H1 (cell line): ENCODE measurements around the gene SPON2. TPM values are rescaled to one million over a fixed set of nuclear protein-coding genes. Genes with fewer than 3 reads are reported as not detected.

ENCODE experiments used
- CEBPB ChIP-seq: IDR thresholded peaks from 2 replicates; pipeline ENCODE4 v1.6.1; 2012; ENCODE audit warnings: low read depth, low read length
- CHD1 ChIP-seq: IDR thresholded peaks from 2 replicates; pipeline ENCODE4 v1.6.1; 2012; ENCODE audit warnings: low read depth, low read length, improper control_type of control experiment
- CREB1 ChIP-seq: IDR thresholded peaks from 2 replicates; pipeline ENCODE4 v1.6.1; 2012; ENCODE audit warnings: inconsistent platforms
- EP300 ChIP-seq, 2 experiments: IDR thresholded peaks; 1 replicate in 1 of 2; 2 replicates in 1 of 2; pipeline ENCODE4 v1.6.1; 2011 to 2012; ENCODE audit warnings: low read depth in 2 of 2, low read length in 2 of 2, mild to moderate bottlenecking in 2 of 2, borderline replicate concordance in 1 of 2, inconsistent platforms in 1 of 2, moderate library complexity in 1 of 2
- HDAC2 ChIP-seq, 2 experiments: fragments of 300-600 bp in 1 of 2; sonication (generic) in 1 of 2; IDR thresholded peaks; 2 replicates each; pipeline ENCODE4 v1.6.1; 2011 to 2012; ENCODE audit warnings: low read depth in 2 of 2, low read length in 2 of 2, mild to moderate bottlenecking in 2 of 2, moderate library complexity in 2 of 2, borderline replicate concordance in 1 of 2, inconsistent platforms in 1 of 2
- HDAC6 ChIP-seq: IDR thresholded peaks from one replicate; pipeline ENCODE4 v1.7.1; 2012; ENCODE audit warnings: low read depth, mild to moderate bottlenecking, inconsistent platforms, low read length, moderate library complexity
- POU5F1 ChIP-seq: IDR thresholded peaks from 2 replicates; pipeline ENCODE4 v1.6.1; 2011; ENCODE audit warnings: low read depth, mild to moderate bottlenecking, low read length, moderate library complexity
- RXRA ChIP-seq: IDR thresholded peaks from 2 replicates; pipeline ENCODE4 v1.6.1; 2011; ENCODE audit warnings: low read depth, mild to moderate bottlenecking, low read length, moderate library complexity; ENCODE audit not compliant: insufficient read depth
- SIX5 ChIP-seq: IDR thresholded peaks from 2 replicates; pipeline ENCODE4 v1.6.1; 2011; ENCODE audit warnings: mild to moderate bottlenecking, low read depth, low read length
- TAF1 ChIP-seq: IDR thresholded peaks from 2 replicates; pipeline ENCODE4 v1.6.1; 2011; ENCODE audit warnings: mild to moderate bottlenecking, low read depth, low read length
- ZNF274 ChIP-seq: IDR thresholded peaks from 2 replicates; pipeline ENCODE4 v1.7.0; 2012; ENCODE audit warnings: low read length, borderline replicate concordance; ENCODE audit errors: extremely low read depth
- polyA plus RNA-seq, 7 experiments: library from polyadenylated mRNA; depleted of rRNA in 3 of 7; stranded (reverse) in 5 of 7; unstranded in 2 of 7; fragments of >200 nt in 5 of 7; fragments of 200-250 nt in 2 of 7; gene quantifications; 1 replicate in 5 of 7; 2 replicates in 1 of 7; 4 replicates in 1 of 7; pipeline versions ENCODE4 v1.2.1 to v1.2.3, GENCODE V29; 2011 to 2013; ENCODE audit warnings: missing spikeins in 2 of 7, mixed read lengths in 2 of 7
- total RNA-seq: library from RNA; stranded (reverse); fragmentation: NEBNext Ultra II Directional; extraction: Animal tissue kit (Norgen Biotek cat#: 25700); gene quantifications from 2 replicates; pipeline ENCODE4 v1.2.1, GENCODE V29; 2021
- TF ChIP-seq, protein P1 (sequence below): fragments of 300-600 bp; sonication (generic); IDR thresholded peaks from 2 replicates; pipeline ENCODE4 v1.7.1; 2012; ENCODE audit warnings: low read length, moderate library complexity, mild to moderate bottlenecking, inconsistent platforms; ENCODE audit not compliant: insufficient replicate concordance

The SPON2 gene
- total and polyA plus RNA-seq, 2 of the 8 experiments (the other 6 are each of a cell fraction or from before 2014, with no cell fraction given): 2.8 to 3.2 TPM

DNA sequence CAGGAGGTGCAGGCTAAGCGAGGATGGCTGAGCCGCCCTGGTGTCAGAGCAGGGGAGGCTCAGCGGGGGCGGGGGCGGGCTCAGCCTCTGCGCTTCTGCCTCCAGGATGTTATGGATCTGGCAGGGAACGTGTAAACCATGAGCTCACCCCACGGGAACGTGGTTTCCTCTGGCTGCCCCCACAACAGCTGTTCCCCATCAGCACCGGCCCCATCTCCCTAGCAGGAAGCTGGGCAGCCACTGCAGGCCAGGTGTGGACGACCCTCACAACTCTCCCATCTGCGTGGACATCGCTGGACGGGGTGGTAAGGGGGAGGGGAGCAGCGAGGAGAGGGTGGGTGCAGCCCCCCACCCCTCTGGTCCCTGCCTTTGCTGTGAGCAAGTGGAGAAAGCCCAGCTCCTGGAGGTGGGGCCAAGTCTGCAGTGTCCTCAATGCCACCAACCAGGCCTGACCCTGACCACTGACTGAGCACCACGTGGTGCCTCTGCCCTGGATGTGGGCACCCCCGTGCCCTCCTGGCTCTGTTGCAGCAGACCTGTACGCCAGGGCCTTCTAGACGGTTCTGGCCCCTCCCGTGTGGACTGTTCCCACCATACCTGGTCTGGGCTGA lies 28.1 kb upstream of the SPON2 start (continued):
- TF ChIP-seq, protein P1, sequence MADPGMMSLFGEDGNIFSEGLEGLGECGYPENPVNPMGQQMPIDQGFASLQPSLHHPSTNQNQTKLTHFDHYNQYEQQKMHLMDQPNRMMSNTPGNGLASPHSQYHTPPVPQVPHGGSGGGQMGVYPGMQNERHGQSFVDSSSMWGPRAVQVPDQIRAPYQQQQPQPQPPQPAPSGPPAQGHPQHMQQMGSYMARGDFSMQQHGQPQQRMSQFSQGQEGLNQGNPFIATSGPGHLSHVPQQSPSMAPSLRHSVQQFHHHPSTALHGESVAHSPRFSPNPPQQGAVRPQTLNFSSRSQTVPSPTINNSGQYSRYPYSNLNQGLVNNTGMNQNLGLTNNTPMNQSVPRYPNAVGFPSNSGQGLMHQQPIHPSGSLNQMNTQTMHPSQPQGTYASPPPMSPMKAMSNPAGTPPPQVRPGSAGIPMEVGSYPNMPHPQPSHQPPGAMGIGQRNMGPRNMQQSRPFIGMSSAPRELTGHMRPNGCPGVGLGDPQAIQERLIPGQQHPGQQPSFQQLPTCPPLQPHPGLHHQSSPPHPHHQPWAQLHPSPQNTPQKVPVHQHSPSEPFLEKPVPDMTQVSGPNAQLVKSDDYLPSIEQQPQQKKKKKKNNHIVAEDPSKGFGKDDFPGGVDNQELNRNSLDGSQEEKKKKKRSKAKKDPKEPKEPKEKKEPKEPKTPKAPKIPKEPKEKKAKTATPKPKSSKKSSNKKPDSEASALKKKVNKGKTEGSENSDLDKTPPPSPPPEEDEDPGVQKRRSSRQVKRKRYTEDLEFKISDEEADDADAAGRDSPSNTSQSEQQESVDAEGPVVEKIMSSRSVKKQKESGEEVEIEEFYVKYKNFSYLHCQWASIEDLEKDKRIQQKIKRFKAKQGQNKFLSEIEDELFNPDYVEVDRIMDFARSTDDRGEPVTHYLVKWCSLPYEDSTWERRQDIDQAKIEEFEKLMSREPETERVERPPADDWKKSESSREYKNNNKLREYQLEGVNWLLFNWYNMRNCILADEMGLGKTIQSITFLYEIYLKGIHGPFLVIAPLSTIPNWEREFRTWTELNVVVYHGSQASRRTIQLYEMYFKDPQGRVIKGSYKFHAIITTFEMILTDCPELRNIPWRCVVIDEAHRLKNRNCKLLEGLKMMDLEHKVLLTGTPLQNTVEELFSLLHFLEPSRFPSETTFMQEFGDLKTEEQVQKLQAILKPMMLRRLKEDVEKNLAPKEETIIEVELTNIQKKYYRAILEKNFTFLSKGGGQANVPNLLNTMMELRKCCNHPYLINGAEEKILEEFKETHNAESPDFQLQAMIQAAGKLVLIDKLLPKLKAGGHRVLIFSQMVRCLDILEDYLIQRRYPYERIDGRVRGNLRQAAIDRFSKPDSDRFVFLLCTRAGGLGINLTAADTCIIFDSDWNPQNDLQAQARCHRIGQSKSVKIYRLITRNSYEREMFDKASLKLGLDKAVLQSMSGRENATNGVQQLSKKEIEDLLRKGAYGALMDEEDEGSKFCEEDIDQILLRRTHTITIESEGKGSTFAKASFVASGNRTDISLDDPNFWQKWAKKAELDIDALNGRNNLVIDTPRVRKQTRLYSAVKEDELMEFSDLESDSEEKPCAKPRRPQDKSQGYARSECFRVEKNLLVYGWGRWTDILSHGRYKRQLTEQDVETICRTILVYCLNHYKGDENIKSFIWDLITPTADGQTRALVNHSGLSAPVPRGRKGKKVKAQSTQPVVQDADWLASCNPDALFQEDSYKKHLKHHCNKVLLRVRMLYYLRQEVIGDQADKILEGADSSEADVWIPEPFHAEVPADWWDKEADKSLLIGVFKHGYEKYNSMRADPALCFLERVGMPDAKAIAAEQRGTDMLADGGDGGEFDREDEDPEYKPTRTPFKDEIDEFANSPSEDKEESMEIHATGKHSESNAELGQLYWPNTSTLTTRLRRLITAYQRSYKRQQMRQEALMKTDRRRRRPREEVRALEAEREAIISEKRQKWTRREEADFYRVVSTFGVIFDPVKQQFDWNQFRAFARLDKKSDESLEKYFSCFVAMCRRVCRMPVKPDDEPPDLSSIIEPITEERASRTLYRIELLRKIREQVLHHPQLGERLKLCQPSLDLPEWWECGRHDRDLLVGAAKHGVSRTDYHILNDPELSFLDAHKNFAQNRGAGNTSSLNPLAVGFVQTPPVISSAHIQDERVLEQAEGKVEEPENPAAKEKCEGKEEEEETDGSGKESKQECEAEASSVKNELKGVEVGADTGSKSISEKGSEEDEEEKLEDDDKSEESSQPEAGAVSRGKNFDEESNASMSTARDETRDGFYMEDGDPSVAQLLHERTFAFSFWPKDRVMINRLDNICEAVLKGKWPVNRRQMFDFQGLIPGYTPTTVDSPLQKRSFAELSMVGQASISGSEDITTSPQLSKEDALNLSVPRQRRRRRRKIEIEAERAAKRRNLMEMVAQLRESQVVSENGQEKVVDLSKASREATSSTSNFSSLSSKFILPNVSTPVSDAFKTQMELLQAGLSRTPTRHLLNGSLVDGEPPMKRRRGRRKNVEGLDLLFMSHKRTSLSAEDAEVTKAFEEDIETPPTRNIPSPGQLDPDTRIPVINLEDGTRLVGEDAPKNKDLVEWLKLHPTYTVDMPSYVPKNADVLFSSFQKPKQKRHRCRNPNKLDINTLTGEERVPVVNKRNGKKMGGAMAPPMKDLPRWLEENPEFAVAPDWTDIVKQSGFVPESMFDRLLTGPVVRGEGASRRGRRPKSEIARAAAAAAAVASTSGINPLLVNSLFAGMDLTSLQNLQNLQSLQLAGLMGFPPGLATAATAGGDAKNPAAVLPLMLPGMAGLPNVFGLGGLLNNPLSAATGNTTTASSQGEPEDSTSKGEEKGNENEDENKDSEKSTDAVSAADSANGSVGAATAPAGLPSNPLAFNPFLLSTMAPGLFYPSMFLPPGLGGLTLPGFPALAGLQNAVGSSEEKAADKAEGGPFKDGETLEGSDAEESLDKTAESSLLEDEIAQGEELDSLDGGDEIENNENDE: no peak
- TF ChIP-seq RXRA: no peak
- TF ChIP-seq CREB1: no peak
- no peak for TF ChIP-seq POU5F1
- TF ChIP-seq ZNF274: no peak
- no peak for TF ChIP-seq CHD1
- TF ChIP-seq CEBPB: no peak
- TF ChIP-seq SIX5: no peak
- TF ChIP-seq HDAC6: no peak
- no peak for TF ChIP-seq HDAC2 (IDR thresholded peaks at IDR 0.05; ENCODE audit: borderline replicate concordance in 1 of 2, low read depth in 2 of 2, low read length in 2 of 2)
- no peak for TF ChIP-seq EP300 (IDR thresholded peaks at IDR 0.05; ENCODE audit: borderline replicate concordance in 1 of 2, low read depth in 2 of 2, low read length in 2 of 2)
- TF ChIP-seq TAF1: no peak
